K562 (cell line): Measurements from ENCODE around the gene WEE1. TPM values are rescaled to one million over a fixed set of nuclear protein-coding genes. Genes with fewer than 3 reads are reported as not detected.

Source experiments
- BHLHE40 ChIP-seq: IDR thresholded peaks from 2 replicates; pipeline ENCODE4 v1.6.1; 2011; ENCODE audit warnings: low read length, improper control_type of control experiment
- MGA ChIP-seq: fragments of 450-650 bp; IDR thresholded peaks from 2 replicates; pipeline ENCODE4 v1.6.1; 2016; ENCODE audit warnings: mild to moderate bottlenecking, moderate library complexity
- NR2C2 ChIP-seq, 2 experiments: fragments of 200-800 bp in 1 of 2; sonication (Bioruptor generic) in 1 of 2; sonication (generic) in 1 of 2; formaldehyde crosslinking in 1 of 2; IDR thresholded peaks; 2 replicates each; pipeline versions ENCODE4 v1.6.1 to v1.8.0; 2016 to 2022; ENCODE audit warnings: mild to moderate bottlenecking in 1 of 2, missing compliant biosample characterization in 1 of 2, missing genetic modification characterization in 1 of 2, missing genetic modification reagents in 1 of 2
- POLR2G ChIP-seq: fragments of 200-400 bp; formaldehyde crosslinking; IDR thresholded peaks from 2 replicates; pipeline ENCODE4 v1.6.1; 2017; ENCODE audit warnings: low read depth, mild to moderate bottlenecking, antibody characterized with exemption, low read length, moderate library complexity
- POLR2H ChIP-seq: IDR thresholded peaks from 2 replicates; pipeline ENCODE4 v1.6.1; 2016; ENCODE audit warnings: missing genetic modification characterization, low read depth, mild to moderate bottlenecking, control low read depth, missing compliant biosample characterization, moderate library complexity
- RAD51 ChIP-seq: fragments of 450-650 bp; IDR thresholded peaks from 2 replicates; pipeline ENCODE4 v1.7.1; 2016; ENCODE audit warnings: low read depth, mild to moderate bottlenecking, borderline replicate concordance
- SOX6 ChIP-seq: fragments of 450-650 bp; IDR thresholded peaks from 2 replicates; pipeline ENCODE4 v1.6.1; 2014; ENCODE audit warnings: mild to moderate bottlenecking
- ZNF512 ChIP-seq: IDR thresholded peaks from 2 replicates; pipeline ENCODE4 v1.6.1; 2016; ENCODE audit warnings: missing genetic modification characterization, missing compliant biosample characterization
- ZNF518B ChIP-seq: fragments of 250-450 bp; sonication (Bioruptor Pico); IDR thresholded peaks from 2 replicates; pipeline ENCODE4 v1.5.0; 2021; ENCODE audit warnings: mild to moderate bottlenecking, moderate library complexity
- polyA plus RNA-seq, 8 experiments: library from polyadenylated mRNA; depleted of rRNA in 4 of 8; stranded (reverse) in 5 of 8; unstranded in 3 of 8; fragments of >200 nt; fragmentation: Nextera tagmentation in 2 of 8; fragmentation: Illumina TruSeq in 1 of 8; extraction: Ambion mirVana in 2 of 8; extraction: Trizol in 1 of 8; gene quantifications; 2 replicates each; pipeline versions ENCODE4 v1.2.1 to v1.2.3, GENCODE V29; 2011 to 2014; ENCODE audit warnings: inconsistent platforms in 1 of 8, missing spikeins in 1 of 8
- total RNA-seq, 7 experiments: library from RNA; depleted of rRNA in 6 of 7; stranded (reverse); fragments of >200 nt in 6 of 7; fragmentation: Illumina TruSeq in 2 of 7; extraction: Trizol in 2 of 7; gene quantifications; 2 replicates each; pipeline versions ENCODE4 v1.2.1 to v1.2.3, GENCODE V29; 2011 to 2021; ENCODE audit warnings: low replicate concordance in 1 of 7

WEE1 gene
- total and polyA plus RNA-seq, 9 of the 15 experiments (the other 6 are each of a cell fraction or from before 2014, with no cell fraction given) = 21.9 to 99.0 (median 67.4) TPM

- TF ChIP-seq MGA (peak; percentile 83), SOX6 (peak; percentile 49; the same call in 1 of the 2 replicates), ZNF512 (no peak), ZNF518B (no peak), RAD51 (peak; percentile 91), BHLHE40 (no peak; the same call in 1 of the 2 replicates), POLR2H (tag) (peak; percentile 90), POLR2G (peak; percentile 91), NR2C2 (CRISPR knock-in tag; IDR thresholded peaks at IDR 0.05) (no peak), NR2C2 (tag; IDR thresholded peaks at IDR 0.05) (peak; percentile 80)
These were observed at the start of gene WEE1 (continued) for GRCh38 chr11:9573052-9573774.
